Progenitor cell of endocrine pancreas (in vitro differentiated cells): ENCODE measurements around the gene LHX2. TPM values are rescaled to one million over a fixed set of nuclear protein-coding genes. Genes with fewer than 3 reads are reported as not detected.

Experiments
- DNase-seq: peaks from one replicate; pipeline ENCODE4 v3.0.0; 2021; ENCODE audit warnings: low spot score; ENCODE audit not compliant: unreplicated experiment
- H3K27ac Mint-ChIP-seq: 2 replicates; pipeline ENCODE4 v1.8.0; 2021; ENCODE audit warnings: mild to moderate bottlenecking, moderate library complexity, mixed read lengths
- H3K27me3 Mint-ChIP-seq: 2 replicates; pipeline ENCODE4 v1.8.0; 2021; ENCODE audit warnings: mixed read lengths
- H3K36me3 Mint-ChIP-seq: 2 replicates; pipeline ENCODE4 v1.8.0; 2022; ENCODE audit warnings: mixed read lengths; ENCODE audit not compliant: insufficient read depth
- H3K4me1 Mint-ChIP-seq: 2 replicates; pipeline ENCODE4 v1.8.0; 2021; ENCODE audit warnings: low read depth, mixed read lengths
- H3K4me3 Mint-ChIP-seq: 2 replicates; pipeline ENCODE4 v1.8.0; 2021; ENCODE audit warnings: low read depth, mild to moderate bottlenecking, moderate library complexity, mixed read lengths
- H3K9me3 Mint-ChIP-seq: 2 replicates; pipeline ENCODE4 v1.8.0; 2021; ENCODE audit warnings: low read depth, mixed read lengths
- total RNA-seq: library from RNA; stranded (reverse); gene quantifications from 2 replicates; pipeline ENCODE4 v1.2.1, GENCODE V29; 2021
- TF ChIP-seq, protein P1 (sequence below): fragments of 200-600 bp; sonication (generic); IDR thresholded peaks from one replicate; pipeline ENCODE4 v1.5.0; 2021; ENCODE audit warnings: antibody characterized with exemption, mild to moderate bottlenecking; ENCODE audit not compliant: unreplicated experiment

The LHX2 gene
- total RNA-seq, 1 donor from 2014 or later: not detected

DNA sequence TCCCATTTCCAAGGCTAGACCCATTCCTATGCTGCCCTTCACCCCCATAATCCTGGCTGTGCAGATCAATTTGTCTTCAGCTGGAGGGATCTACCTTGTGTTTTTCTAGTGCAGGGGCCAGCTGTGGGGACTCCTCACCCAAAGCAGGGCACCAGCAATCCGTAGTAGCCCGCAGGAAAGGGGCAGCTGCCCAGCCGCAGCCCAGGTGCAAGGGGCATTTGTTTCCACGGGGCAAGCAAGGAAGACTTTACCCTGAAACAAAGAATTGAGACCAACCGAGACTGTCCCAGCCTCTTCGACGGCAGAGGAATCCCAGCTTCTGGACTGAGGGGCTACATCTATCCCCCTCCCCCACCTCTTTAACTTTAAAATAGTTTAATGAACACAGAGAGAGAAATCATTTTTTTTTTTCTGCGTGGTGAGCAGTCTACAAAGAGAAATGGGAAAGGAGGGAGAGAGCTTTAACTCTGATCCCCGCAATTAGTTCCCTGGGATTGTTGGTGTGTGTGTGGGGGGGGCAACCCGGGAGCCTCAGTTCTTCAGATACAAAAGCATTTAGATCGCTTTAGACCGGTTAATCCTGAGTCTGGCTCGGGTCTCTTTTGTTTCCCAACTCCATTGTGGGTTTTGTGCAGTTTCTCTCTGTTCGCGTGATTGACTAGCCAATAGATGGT is 10.6 kb upstream of the LHX2 start:
- Mint-ChIP-seq H3K36me3 (no peaks in the 10 kb centered on the region), H3K27me3 (peaks cover 92% of the 10 kb centered on the region), H3K4me3 (peak overlapping the region; percentile 32), H3K4me1 (peaks cover 8% of the 10 kb centered on the region), H3K9me3 (no peaks in the 10 kb centered on the region), H3K27ac (peak overlapping the region; percentile 18)
- DNase-seq: no peak
- TF ChIP-seq, protein P1, sequence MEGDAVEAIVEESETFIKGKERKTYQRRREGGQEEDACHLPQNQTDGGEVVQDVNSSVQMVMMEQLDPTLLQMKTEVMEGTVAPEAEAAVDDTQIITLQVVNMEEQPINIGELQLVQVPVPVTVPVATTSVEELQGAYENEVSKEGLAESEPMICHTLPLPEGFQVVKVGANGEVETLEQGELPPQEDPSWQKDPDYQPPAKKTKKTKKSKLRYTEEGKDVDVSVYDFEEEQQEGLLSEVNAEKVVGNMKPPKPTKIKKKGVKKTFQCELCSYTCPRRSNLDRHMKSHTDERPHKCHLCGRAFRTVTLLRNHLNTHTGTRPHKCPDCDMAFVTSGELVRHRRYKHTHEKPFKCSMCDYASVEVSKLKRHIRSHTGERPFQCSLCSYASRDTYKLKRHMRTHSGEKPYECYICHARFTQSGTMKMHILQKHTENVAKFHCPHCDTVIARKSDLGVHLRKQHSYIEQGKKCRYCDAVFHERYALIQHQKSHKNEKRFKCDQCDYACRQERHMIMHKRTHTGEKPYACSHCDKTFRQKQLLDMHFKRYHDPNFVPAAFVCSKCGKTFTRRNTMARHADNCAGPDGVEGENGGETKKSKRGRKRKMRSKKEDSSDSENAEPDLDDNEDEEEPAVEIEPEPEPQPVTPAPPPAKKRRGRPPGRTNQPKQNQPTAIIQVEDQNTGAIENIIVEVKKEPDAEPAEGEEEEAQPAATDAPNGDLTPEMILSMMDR: no peak

DNA sequence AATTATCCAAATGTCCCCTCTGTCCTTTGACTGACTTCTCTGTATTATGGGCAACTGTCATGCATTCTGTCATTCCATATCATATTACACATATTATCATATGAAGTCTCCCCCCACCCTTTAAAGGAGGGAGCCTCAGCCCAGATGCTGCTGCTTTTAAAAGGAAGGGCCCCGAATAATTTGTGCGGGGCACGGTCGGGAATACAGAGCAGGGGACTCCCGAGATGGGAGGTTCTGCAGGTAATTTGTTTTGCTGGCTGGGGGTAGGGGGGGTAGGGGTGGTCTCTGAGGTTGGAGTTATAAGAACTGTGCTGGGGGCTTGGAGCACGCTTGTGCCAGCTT is 10.1 kb upstream of the LHX2 start:
- H3K4me3 Mint-ChIP-seq: no peak overlapping the region
- H3K4me1 Mint-ChIP-seq: peaks cover 8% of the 10 kb centered on the region

DNA sequence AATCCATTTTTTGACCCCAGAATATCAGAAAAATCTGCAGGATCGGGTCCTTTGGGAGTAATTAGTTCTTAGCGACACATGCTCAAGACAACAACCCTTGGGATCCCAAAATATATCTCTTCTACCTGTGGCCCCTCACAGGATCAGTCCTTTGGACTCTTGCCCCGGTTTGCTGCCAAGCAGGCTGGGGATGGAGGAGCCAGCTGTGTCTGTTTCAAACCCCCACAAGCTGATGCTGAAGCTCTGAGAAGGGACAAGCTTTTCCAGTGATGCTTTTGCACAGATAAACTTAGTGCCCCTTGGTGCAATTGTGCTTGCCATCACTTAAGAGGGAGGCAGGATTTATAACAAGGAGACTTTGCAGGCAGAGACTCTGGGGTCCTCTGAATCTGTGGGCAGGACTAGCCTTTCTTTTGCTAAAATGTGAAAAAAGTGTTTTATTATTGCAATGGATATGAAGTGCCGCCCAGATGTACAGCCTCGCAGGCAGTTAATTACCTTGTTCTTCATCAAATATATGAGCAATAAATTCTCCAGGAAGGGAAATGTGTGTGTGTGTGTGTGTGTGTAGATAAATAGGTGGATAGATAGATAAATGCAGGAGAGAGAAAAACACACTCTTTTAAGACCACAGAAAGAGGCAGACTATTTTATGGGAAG is 9.6 kb upstream of the LHX2 start:
- Mint-ChIP-seq H3K27me3 (peaks cover 92% of the 10 kb centered on the region), H3K27ac (no peak overlapping the region), H3K9me3 (no peaks in the 10 kb centered on the region), H3K4me3 (no peak overlapping the region), H3K4me1 (peaks cover 8% of the 10 kb centered on the region), H3K36me3 (no peaks in the 10 kb centered on the region)
- TF ChIP-seq, protein P1: no peak
- no peak for DNase-seq

More for the DNA sequence above, 10.1 kb upstream of the LHX2 start:
- no peaks in the 10 kb centered on the region for H3K36me3 Mint-ChIP-seq
- TF ChIP-seq, protein P1: no peak
- H3K9me3 Mint-ChIP-seq: no peaks in the 10 kb centered on the region
- H3K27me3 Mint-ChIP-seq: peaks cover 92% of the 10 kb centered on the region
- no peak for DNase-seq
- no peak overlapping the region for H3K27ac Mint-ChIP-seq

DNA sequence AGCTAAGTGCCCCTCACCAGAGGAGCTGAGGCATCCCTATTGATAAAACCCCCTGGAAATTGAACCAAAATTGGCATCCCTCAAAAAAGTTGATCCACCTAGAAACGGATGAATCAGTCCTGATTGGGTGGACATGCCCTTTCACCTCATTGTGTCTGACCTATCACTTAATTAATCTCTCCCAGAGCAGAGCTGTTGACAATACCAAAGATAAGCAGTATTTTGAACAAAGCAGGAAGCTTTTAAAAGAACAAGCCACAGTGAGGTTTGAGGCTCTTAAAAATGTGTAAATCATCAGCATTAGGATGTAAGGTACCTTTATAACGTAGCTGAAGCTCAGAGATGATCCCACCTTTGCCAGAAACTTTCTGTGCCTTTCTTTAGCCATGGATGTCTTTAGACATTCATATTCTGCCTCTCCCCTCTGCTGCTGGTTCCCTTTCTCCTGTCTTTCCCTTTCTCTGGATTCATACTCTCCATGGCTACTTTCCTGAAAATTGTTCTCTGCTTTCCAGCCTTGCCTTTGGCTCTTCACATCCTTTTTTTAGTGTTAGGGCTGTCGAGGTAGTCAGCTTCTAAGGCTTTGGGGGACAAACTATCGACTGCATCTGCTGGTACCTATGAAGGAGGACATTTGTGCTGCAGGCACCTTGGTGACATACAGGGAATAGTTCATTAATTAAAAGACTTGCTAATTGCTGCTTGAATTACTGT is 7.8 kb upstream of the LHX2 start:
- DNase-seq: no peak
- H3K9me3 Mint-ChIP-seq: no peaks in the 10 kb centered on the region
- H3K27me3 Mint-ChIP-seq: peaks cover 89% of the 10 kb centered on the region
- H3K27ac Mint-ChIP-seq: no peak overlapping the region
- peaks cover 10% of the 10 kb centered on the region for H3K4me1 Mint-ChIP-seq
- no peak overlapping the region for H3K4me3 Mint-ChIP-seq
- no peaks in the 10 kb centered on the region for H3K36me3 Mint-ChIP-seq
- TF ChIP-seq, protein P1: no peak

DNA sequence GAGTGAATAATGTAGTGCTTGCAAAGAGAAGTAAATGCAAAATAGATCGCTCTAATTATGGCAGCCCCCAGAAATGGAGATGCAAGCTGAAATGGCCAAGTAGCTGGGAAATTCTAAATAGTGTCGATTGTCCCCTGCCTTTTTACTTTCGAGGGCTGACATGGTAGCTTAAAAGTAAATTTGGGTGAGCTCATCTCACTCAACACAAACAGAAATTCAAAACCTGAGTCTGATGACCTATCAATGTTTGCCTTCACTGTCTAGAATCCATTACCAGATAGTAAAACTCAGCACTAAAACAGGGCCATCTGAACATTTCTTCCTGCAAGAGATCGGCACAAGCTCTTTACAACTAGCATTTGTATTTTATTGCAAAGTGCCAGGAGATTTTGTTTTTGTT is 7.0 kb upstream of the LHX2 start:
- TF ChIP-seq, protein P1: no peak
- Mint-ChIP-seq H3K9me3 (no peaks in the 10 kb centered on the region), H3K27me3 (peaks cover 91% of the 10 kb centered on the region), H3K36me3 (no peaks in the 10 kb centered on the region), H3K4me3 (no peak overlapping the region), H3K4me1 (peaks cover 11% of the 10 kb centered on the region), H3K27ac (no peak overlapping the region)
- no peak for DNase-seq
